ENCODE data around the gene SERTAD4. TPM values are rescaled to one million over a fixed set of nuclear protein-coding genes. Genes with fewer than 3 reads are reported as not detected.

SERTAD4 gene
- total RNA-seq, 1 experiment from 2014 or later = 3.9 TPM

DNA sequence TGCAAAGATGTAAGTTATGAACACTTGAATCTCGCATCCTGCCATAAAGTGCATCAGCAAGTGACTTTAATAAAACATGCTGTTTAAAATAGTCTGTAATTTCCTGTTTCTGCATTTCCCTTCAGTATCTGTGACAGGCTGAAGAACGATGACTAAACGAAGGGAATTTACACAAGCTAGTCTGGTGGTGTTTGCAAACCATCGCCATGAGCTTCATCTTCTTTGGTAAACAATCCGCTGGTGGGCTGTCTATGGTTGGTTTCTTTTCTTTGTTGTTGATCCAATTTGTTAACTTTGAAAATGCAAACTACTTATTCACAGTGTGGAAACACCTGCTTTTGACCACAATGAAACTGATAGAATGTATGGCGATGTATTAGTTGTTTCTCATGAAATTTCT lies 13.9 kb downstream of the SERTAD4 start:
- Histone ChIP-seq H2BK12ac (ENCODE audit: insufficient read length, low read depth, low read length) (no peak overlapping the region), H3K18ac (ENCODE audit: insufficient read length, low read depth, low read length) (no peak overlapping the region), H3K23me2 (ENCODE audit: insufficient read length, low read depth, low read length, poor library complexity, severe bottlenecking) (peaks cover 10% of the 10 kb centered on the region), H3K4me1 (ENCODE audit: insufficient read depth, low read length) (peaks cover 4% of the 10 kb centered on the region; the same call in 1 of the 2 replicates), H2BK15ac (ENCODE audit: low read depth, low read length) (no peak overlapping the region), H3T11ph (ENCODE audit: low read length) (no peak overlapping the region), H2BK20ac (ENCODE audit: low read depth, low read length, poor library complexity, severe bottlenecking) (no peak overlapping the region), H3K4me2 (ENCODE audit: insufficient read depth, insufficient read length, low read length) (no peak overlapping the region), H3K56ac (ENCODE audit: insufficient read length, low read depth, low read length) (no peak overlapping the region), H3K9me3 (ENCODE audit: control insufficient read depth, low read depth, low read length) (no peaks in the 10 kb centered on the region), H2AFZ (ENCODE audit: low read length) (no peak overlapping the region), H3K4ac (ENCODE audit: low read depth, low read length) (no peak overlapping the region), H3K23ac (ENCODE audit: insufficient read length, low read depth, low read length) (no peak overlapping the region), H3K79me2 (ENCODE audit: insufficient read depth, low read length) (no peaks in the 10 kb centered on the region), H4K20me1 (ENCODE audit: control insufficient read depth, insufficient read depth, insufficient read length) (no peaks in the 10 kb centered on the region), H4K5ac (ENCODE audit: insufficient read length, low read depth, low read length) (no peak overlapping the region), H4K91ac (ENCODE audit: insufficient read length, low read depth, low read length) (no peak overlapping the region), H2BK5ac (ENCODE audit: insufficient read length, low read length) (no peak overlapping the region), H3K9ac (ENCODE audit: extremely low read depth, insufficient read length, low read length) (no peak overlapping the region), H3K27me3 (ENCODE audit: insufficient read depth, low read length) (no peaks in the 10 kb centered on the region), H4K8ac (replicated peaks; ENCODE audit: insufficient read length, low read depth, low read length) (no peak overlapping the region), H3K27ac (ENCODE audit: insufficient read length, low read depth, low read length) (no peak overlapping the region), H2AK5ac (ENCODE audit: insufficient read length, low read length) (no peak overlapping the region), H3K79me1 (ENCODE audit: insufficient read depth, low read depth, low read length, poor library complexity, severe bottlenecking) (no peaks in the 10 kb centered on the region), H2BK120ac (ENCODE audit: low read depth, low read length, poor library complexity, severe bottlenecking) (no peak overlapping the region), H3K14ac (ENCODE audit: insufficient read depth, low read length) (no peak overlapping the region)
- Mint-ChIP-seq H3K4me3 (no peak overlapping the region), H3K36me3 (ENCODE audit: insufficient read depth in 1 of 3, low read depth in 3 of 3) (no peaks in the 10 kb centered on the region), H3K9me3 (no peaks in the 10 kb centered on the region), H3K27ac (no peak overlapping the region), H3K4me1 (peaks cover 13 to 14% of the 10 kb centered on the region in 2 experiments), H3K27me3 (ENCODE audit: low read depth) (peaks cover 9% of the 10 kb centered on the region)
- DNase-seq = no peak
- no CpG with 5 or more reads among the region's 6 CpGs for WGBS (ENCODE audit: extremely low coverage, insufficient read length, low lambda C conversion rate)
- TF ChIP-seq, protein P1, sequence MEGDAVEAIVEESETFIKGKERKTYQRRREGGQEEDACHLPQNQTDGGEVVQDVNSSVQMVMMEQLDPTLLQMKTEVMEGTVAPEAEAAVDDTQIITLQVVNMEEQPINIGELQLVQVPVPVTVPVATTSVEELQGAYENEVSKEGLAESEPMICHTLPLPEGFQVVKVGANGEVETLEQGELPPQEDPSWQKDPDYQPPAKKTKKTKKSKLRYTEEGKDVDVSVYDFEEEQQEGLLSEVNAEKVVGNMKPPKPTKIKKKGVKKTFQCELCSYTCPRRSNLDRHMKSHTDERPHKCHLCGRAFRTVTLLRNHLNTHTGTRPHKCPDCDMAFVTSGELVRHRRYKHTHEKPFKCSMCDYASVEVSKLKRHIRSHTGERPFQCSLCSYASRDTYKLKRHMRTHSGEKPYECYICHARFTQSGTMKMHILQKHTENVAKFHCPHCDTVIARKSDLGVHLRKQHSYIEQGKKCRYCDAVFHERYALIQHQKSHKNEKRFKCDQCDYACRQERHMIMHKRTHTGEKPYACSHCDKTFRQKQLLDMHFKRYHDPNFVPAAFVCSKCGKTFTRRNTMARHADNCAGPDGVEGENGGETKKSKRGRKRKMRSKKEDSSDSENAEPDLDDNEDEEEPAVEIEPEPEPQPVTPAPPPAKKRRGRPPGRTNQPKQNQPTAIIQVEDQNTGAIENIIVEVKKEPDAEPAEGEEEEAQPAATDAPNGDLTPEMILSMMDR (conservative IDR thresholded peaks at IDR 0.05) = no peak

Measured in H9 (cell line).